ENCODE measurements around the gene CCDC85B. TPM values are rescaled to one million over a fixed set of nuclear protein-coding genes. Genes with fewer than 3 reads are reported as not detected.
A peak's percentile ranks its signal among the peaks of the same experiment; 100 is the strongest.

The CCDC85B gene
- total RNA-seq, 2 experiments from 2014 or later, result 25.5 to 45.0 TPM

GRCh38 chr11:65851811-65852507 lies 38.5 kb upstream of the CCDC85B start:
- peaks cover 3% of the 10 kb centered on the region for H3K9me3 Mint-ChIP-seq (ENCODE audit: low read depth)
- H3K27me3 Mint-ChIP-seq, result no peaks in the 10 kb centered on the region
- intact Hi-C loops (cut with DNase I, micrococcal nuclease), result no loop called here
- peaks cover 53% of the 10 kb centered on the region for H3K36me3 Mint-ChIP-seq (ENCODE audit: low read depth)
- no peak overlapping the region for H3K4me3 Mint-ChIP-seq
- ChIA-PET POLR2A (interaction anchor here (0.8 to 1.4 kb wide), 7 partner anchors 9 to 316 kb away, joined by 3 to 6 read pairs (median 3); partner anchors contain the start of gene SNX32), CTCF (interaction anchor here (0.6 to 2.0 kb wide), 12 partner anchors 8 to 224 kb away, joined by 3 to 14 read pairs (median 3); partner anchors contain the start of genes BANF1 and MUS81)
- peaks cover 26% of the 10 kb centered on the region for H3K4me1 Mint-ChIP-seq
- no peak for ATAC-seq
- no peak for DNase-seq
- H3K27ac Mint-ChIP-seq, result no peak overlapping the region

GRCh38 chr11:65852508-65853245 lies 37.8 kb upstream of the CCDC85B start:
- no peak overlapping the region for H3K4me3 Mint-ChIP-seq
- H3K4me1 Mint-ChIP-seq, result peaks cover 26% of the 10 kb centered on the region
- ChIA-PET CTCF (interaction anchor here (0.8 to 2.0 kb wide), 8 partner anchors 7 to 189 kb away, joined by 3 to 14 read pairs (median 3); partner anchors contain the start of genes BANF1 and MUS81), POLR2A (interaction anchor here (0.6 to 1.4 kb wide), 7 partner anchors 19 to 317 kb away, joined by 3 to 4 read pairs (median 3); partner anchors contain the start of gene SNX32)
- DNase-seq (no peak), ATAC-seq (no peak)
- H3K27me3 Mint-ChIP-seq, result no peaks in the 10 kb centered on the region
- intact Hi-C loops (cut with DNase I, micrococcal nuclease), result no loop called here
- no peak overlapping the region for H3K27ac Mint-ChIP-seq
- H3K9me3 Mint-ChIP-seq (ENCODE audit: low read depth), result peaks cover 3% of the 10 kb centered on the region
- H3K36me3 Mint-ChIP-seq (ENCODE audit: low read depth), result peaks cover 53% of the 10 kb centered on the region

GRCh38 chr11:65853246-65853979 lies 37.1 kb upstream of the CCDC85B start:
- peaks cover 53% of the 10 kb centered on the region for H3K36me3 Mint-ChIP-seq (ENCODE audit: low read depth)
- ChIA-PET POLR2A (interaction anchor here (0.6 to 1.4 kb wide), 5 partner anchors 20 to 141 kb away, joined by 3 to 4 read pairs (median 3); partner anchors contain the start of gene SNX32), CTCF (interaction anchor here (0.8 to 1.7 kb wide), 5 partner anchors 8 to 81 kb away, joined by 3 read pairs; no protein-coding TSS in a partner anchor)
- intact Hi-C loops (cut with DNase I, micrococcal nuclease), result no loop called here
- H3K9me3 Mint-ChIP-seq (ENCODE audit: low read depth), result peaks cover 3% of the 10 kb centered on the region
- no peak overlapping the region for H3K27ac Mint-ChIP-seq
- ATAC-seq (no peak), DNase-seq (no peak)
- no peaks in the 10 kb centered on the region for H3K27me3 Mint-ChIP-seq
- H3K4me1 Mint-ChIP-seq, result peaks cover 28% of the 10 kb centered on the region
- H3K4me3 Mint-ChIP-seq, result peak overlapping the region; percentile 6

- no peak for ATAC-seq
- Mint-ChIP-seq H3K4me1 (peaks cover 29% of the 10 kb centered on the region), H3K4me3 (peak overlapping the region; percentile 53), H3K9me3 (ENCODE audit: low read depth) (peaks cover 3% of the 10 kb centered on the region), H3K27ac (peak overlapping the region; percentile 37), H3K27me3 (no peaks in the 10 kb centered on the region), H3K36me3 (ENCODE audit: low read depth) (peaks cover 53% of the 10 kb centered on the region)
- POLR2A ChIA-PET, result no interaction called here
- no peak for DNase-seq
- CTCF ChIA-PET, result interaction anchor here (0.8 kb wide), 1 partner anchor 19 kb away, joined by 3 read pairs; no protein-coding TSS in a partner anchor
- intact Hi-C loops (cut with DNase I, micrococcal nuclease), result no loop called here
Measured at GRCh38 chr11:65854161-65854592, 36.3 kb upstream of the CCDC85B start.

GRCh38 chr11:65854852-65855837 lies 35.3 kb upstream of the CCDC85B start:
- ATAC-seq (no peak), DNase-seq (no peak)
- Mint-ChIP-seq H3K27me3 (no peaks in the 10 kb centered on the region), H3K27ac (no peak overlapping the region), H3K4me3 (peak overlapping the region; percentile 91), H3K4me1 (peaks cover 32% of the 10 kb centered on the region), H3K9me3 (ENCODE audit: low read depth) (peaks cover 3% of the 10 kb centered on the region), H3K36me3 (ENCODE audit: low read depth) (peaks cover 53% of the 10 kb centered on the region)
- POLR2A ChIA-PET, result no interaction called here
- CTCF ChIA-PET, result interaction anchor here (0.8 kb wide), 1 partner anchor 85 kb away, joined by 3 read pairs; no protein-coding TSS in a partner anchor
- intact Hi-C loops (cut with DNase I, micrococcal nuclease), result loop anchor here (5.0 kb wide), 2 partner anchors 283 to 612 kb away; partner anchors contain the start of genes FAM89B (in 1 of the 2), PELI3 (in 1 of the 2) and ZNRD2 (in 1 of the 2)

GRCh38 chr11:65855927-65856363 lies 34.5 kb upstream of the CCDC85B start:
- peaks cover 54% of the 10 kb centered on the region for H3K36me3 Mint-ChIP-seq (ENCODE audit: low read depth)
- POLR2A ChIA-PET, result no interaction called here
- H3K9me3 Mint-ChIP-seq (ENCODE audit: low read depth), result peaks cover 3% of the 10 kb centered on the region
- intact Hi-C loops (cut with DNase I, micrococcal nuclease), result loop anchor here (5.0 kb wide), 2 partner anchors 284 to 611 kb away; partner anchors contain the start of genes FAM89B (in 1 of the 2), PELI3 (in 1 of the 2) and ZNRD2 (in 1 of the 2)
- no peak for DNase-seq
- ATAC-seq, result no peak
- H3K27me3 Mint-ChIP-seq, result no peaks in the 10 kb centered on the region
- CTCF ChIA-PET, result interaction anchor here (0.8 kb wide), 1 partner anchor 86 kb away, joined by 3 read pairs; no protein-coding TSS in a partner anchor
- H3K4me1 Mint-ChIP-seq, result peaks cover 32% of the 10 kb centered on the region
- H3K27ac Mint-ChIP-seq, result peak overlapping the region; percentile 78
- H3K4me3 Mint-ChIP-seq, result peak overlapping the region; percentile 91

- Mint-ChIP-seq H3K27me3 (no peaks in the 10 kb centered on the region), H3K4me1 (peaks cover 37% of the 10 kb centered on the region)
Measured at GRCh38 chr11:65856689-65857499, 33.6 kb upstream of the CCDC85B start.

GRCh38 chr11:65857500-65857852 lies 33.0 kb upstream of the CCDC85B start:
- Mint-ChIP-seq H3K27me3 (no peaks in the 10 kb centered on the region), H3K4me3 (peak overlapping the region; percentile 91), H3K4me1 (peaks cover 38% of the 10 kb centered on the region), H3K9me3 (ENCODE audit: low read depth) (no peaks in the 10 kb centered on the region), H3K27ac (peak overlapping the region; percentile 78), H3K36me3 (ENCODE audit: low read depth) (peaks cover 46% of the 10 kb centered on the region)
- CTCF ChIA-PET, result interaction anchor here (0.7 to 6.6 kb wide), 4 partner anchors 17 to 286 kb away, joined by 4 to 210 read pairs (median 18); partner anchors contain the start of genes CCDC85B and FIBP
- no peak for ATAC-seq
- DNase-seq, result peak; percentile 79
- intact Hi-C loops (cut with DNase I, micrococcal nuclease), result loop anchor here (5.0 kb wide), 2 partner anchors 285 to 610 kb away; partner anchors contain the start of genes FAM89B (in 1 of the 2), PELI3 (in 1 of the 2) and ZNRD2 (in 1 of the 2)
- POLR2A ChIA-PET, result interaction anchor here (0.6 to 1.0 kb wide), 3 partner anchors 16 to 1079 kb away, joined by 3 to 4 read pairs (median 4); partner anchors contain the start of genes PCNX3 and SF1

More at GRCh38 chr11:65856689-65857499, 33.6 kb upstream of the CCDC85B start:
- Mint-ChIP-seq H3K4me3 (peak overlapping the region; percentile 91), H3K9me3 (ENCODE audit: low read depth) (peaks cover 3% of the 10 kb centered on the region), H3K27ac (peak overlapping the region; percentile 78), H3K36me3 (ENCODE audit: low read depth) (peaks cover 52% of the 10 kb centered on the region)
- peak; percentile 93 for DNase-seq
- ATAC-seq, result no peak
- ChIA-PET CTCF (interaction anchor here (0.6 to 6.6 kb wide), 3 partner anchors 17 to 285 kb away, joined by 3 to 210 read pairs (median 4); partner anchors contain the start of genes CCDC85B and FIBP), POLR2A (no interaction called here)
- intact Hi-C loops (cut with DNase I, micrococcal nuclease), result loop anchor here (5.0 kb wide), 2 partner anchors 285 to 610 kb away; partner anchors contain the start of genes FAM89B (in 1 of the 2), PELI3 (in 1 of the 2) and ZNRD2 (in 1 of the 2)
